MG63 (cell line): ENCODE data around the gene RBPJ. TPM values are rescaled to one million over a fixed set of nuclear protein-coding genes. Genes with fewer than 3 reads are reported as not detected.

Experiments
- DNase-seq: peaks from one replicate; pipeline ENCODE4 v3.0.0-alpha.2; 2020
- H3K27me3 ChIP-seq: fragments of 250-450 bp; sonication (Bioruptor Pico); 2 replicates; pipeline ENCODE4 v1.5.1; 2020; ENCODE audit warnings: mild to moderate bottlenecking, moderate library complexity
- H3K36me3 ChIP-seq: fragments of 250-450 bp; sonication (Bioruptor Pico); 2 replicates; pipeline ENCODE4 v1.5.1; 2020; ENCODE audit warnings: mild to moderate bottlenecking, moderate library complexity
- H3K4me3 ChIP-seq: fragments of 250-450 bp; sonication (Bioruptor Pico); 2 replicates; pipeline ENCODE4 v1.5.1; 2020; ENCODE audit warnings: mild to moderate bottlenecking, moderate library complexity
- H3K9me3 ChIP-seq: fragments of 250-450 bp; sonication (Bioruptor Pico); 2 replicates; pipeline ENCODE4 v1.5.1; 2020; ENCODE audit warnings: mild to moderate bottlenecking, moderate library complexity
- total RNA-seq: library from RNA; depleted of rRNA; stranded (reverse); fragments of >200 nt; shearing (Covaris generic); gene quantifications from 2 replicates; pipeline ENCODE4 v1.2.3, GENCODE V29; 2014; ENCODE audit warnings: low replicate concordance; rRNA removed

RBPJ gene
- 50.7 and 59.4 TPM in 2 replicates for total RNA-seq

DNA sequence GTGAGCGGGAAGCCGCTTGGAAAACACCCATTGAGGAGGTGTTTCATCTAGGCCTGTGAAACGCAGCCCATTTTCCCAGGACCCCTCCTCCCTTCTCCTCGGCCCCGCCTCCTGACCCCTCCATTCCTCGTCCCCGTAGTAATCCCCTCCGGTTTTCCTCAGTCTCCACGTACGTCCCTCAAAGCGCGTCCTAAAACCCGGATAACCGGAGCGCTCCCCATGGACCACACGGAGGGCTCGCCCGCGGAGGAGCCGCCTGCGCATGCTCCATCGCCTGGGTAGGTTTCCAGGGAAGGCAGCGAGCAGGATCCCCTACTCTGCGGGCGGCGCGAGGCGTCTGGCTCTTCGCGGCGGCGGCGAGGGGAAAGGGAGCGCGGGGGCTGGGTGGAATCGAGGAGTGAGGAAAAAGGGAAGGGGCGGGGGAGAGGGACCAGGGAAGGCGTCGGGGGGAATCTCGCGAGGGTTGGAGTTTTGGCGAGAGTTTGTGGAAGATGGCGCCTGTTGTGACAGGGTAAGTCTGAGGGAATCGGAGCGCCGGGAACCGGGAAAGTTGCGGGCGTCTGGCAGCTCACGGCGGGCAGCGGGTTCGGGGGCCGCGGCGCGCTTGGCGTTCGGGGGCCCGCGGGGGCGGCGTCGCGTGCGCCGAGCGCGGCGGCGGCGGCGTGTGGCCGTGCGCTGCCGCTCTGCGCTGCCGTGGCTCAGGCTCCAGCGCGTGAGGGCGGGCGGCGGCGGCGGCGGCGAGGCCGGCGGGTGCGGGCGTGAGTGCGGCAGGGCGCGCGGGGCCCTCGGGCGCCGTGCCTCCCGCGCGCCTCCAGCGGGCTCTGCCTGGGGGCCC is at the start of gene RBPJ:
Gene RBPJ (plus strand): TSS at position 477 of the 835 bp plus-strand sequence. CDS start 15 bp downstream, at position 492.
- H3K4me3 ChIP-seq, result peak within 1 kb of the TSS; percentile 74
- peaks cover 3% of the 10 kb centered on the region for H3K9me3 ChIP-seq
- H3K36me3 ChIP-seq, result peaks cover 20% of the 10 kb centered on the region
- peak; percentile 94 for DNase-seq
- H3K27me3 ChIP-seq, result no peaks in the 10 kb centered on the region

DNA sequence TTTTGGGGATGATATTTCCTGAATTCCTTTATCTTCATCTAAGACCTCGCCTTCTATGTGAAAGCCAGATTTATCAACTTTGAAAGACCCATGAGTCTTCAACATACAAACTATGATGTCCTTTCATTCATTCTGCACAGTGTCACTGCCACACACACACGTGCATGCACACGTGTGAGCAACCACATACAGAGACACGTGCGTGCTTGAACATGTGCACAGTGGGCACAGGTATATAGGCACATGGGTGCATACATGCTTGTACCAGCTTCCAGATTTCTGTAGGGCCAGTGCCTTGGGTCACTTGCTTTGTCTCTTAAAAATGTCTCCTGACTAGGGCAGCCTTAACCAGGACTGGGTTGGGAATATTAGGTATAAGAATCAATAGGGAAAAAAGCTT is 49.1 kb upstream of the RBPJ start:
- no peaks in the 10 kb centered on the region for H3K36me3 ChIP-seq
- H3K27me3 ChIP-seq, result no peaks in the 10 kb centered on the region
- no peak overlapping the region for H3K4me3 ChIP-seq
- no peak for DNase-seq
- H3K9me3 ChIP-seq, result no peaks in the 10 kb centered on the region

DNA sequence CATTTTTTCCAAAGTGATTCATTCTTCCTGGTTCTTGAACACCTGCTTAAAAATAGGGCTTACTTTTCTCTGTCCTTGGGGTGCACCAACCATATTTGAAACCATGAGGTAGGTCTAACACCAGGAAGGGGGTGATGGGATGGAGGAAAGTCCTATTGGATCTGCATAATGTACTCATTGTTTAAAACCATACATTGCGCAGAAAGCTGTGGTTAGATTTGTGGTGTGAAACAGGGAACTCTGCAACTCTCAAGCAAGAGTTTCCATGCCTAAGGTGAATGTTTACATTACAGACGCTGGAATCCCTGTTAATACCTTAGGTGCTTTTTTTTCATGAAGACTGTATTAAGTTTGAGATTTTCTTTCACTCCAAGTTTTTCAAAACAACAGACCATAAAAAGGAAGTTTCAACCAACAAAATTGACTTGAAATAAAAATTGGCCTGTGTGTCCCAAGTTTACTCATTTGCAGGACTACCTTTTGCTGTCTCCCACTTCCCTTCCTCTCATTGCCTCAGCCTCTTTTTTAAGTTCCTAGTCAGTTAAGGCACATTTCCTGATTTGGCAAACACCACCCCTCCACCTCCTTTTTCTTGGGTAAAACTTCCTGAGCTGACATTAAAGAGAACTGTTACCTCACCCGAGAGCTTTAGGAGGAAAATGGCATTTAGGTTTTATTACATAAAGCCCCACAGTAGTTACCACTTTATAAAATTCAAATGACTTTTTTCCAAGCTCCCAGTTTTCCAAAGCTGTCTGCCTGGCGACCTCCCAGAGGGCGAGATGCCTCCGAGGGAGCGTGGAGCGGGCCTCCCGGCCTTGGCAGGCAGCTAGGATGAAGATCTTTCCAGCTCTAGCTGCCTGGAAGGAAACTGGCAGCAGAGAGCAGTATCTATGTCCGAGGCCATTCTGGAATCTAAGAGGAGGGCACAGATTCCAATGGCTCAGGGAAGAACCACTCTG is 47.9 kb upstream of the RBPJ start:
- Histone ChIP-seq H3K27me3 (no peaks in the 10 kb centered on the region), H3K9me3 (no peaks in the 10 kb centered on the region), H3K36me3 (no peaks in the 10 kb centered on the region), H3K4me3 (no peak overlapping the region)
- DNase-seq, result peak; percentile 65

DNA sequence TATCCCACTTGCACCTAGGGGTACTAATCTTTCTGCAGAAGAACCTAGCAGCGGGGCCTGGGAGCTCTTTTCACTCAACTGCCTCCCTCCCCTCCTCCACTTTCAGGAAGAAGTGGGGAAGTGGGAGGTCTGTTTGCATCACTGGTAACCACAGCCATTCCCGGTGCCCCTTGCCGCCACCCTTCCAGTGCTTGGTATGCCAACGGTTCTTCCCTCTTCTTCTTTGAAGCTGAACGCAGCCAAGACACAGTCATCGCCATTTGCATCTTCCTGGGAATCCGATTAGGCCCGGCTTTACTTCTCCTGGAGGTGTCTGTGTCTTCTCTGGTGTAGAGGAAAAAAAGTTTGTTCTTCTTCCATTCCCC is 47.2 kb upstream of the RBPJ start:
- H3K4me3 ChIP-seq, result no peak overlapping the region

DNA sequence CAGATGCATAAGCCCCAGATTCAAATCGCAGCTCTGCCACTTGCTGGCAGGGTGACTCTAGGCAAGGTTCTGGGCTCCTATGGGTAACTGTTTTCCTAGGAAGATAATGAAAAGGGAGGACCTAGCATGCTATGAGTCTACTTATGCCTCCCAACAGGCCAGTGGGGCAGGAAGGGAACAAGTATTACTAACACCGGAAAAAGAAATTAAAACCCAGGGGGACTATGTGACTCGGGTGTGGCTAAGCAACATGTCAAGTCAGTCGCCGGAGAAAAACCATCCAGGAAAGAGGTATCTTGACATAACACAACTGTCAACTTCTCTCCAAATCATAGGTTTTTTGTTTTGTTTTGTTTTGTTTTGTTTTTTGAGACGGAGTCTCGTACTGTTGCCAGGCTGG is 45.5 kb upstream of the RBPJ start:
- no peaks in the 10 kb centered on the region for H3K9me3 ChIP-seq

More for the DNA sequence above, 47.2 kb upstream of the RBPJ start:
- peak; percentile 68 for DNase-seq
- no peaks in the 10 kb centered on the region for H3K27me3 ChIP-seq
- no peaks in the 10 kb centered on the region for H3K9me3 ChIP-seq
- no peaks in the 10 kb centered on the region for H3K36me3 ChIP-seq

GRCh38 chr4:26279446-26279845 is 41.4 kb upstream of the RBPJ start:
- DNase-seq, result no peak
- Histone ChIP-seq H3K4me3 (no peak overlapping the region), H3K36me3 (no peaks in the 10 kb centered on the region)

More for the DNA sequence above, 45.5 kb upstream of the RBPJ start:
- Histone ChIP-seq H3K4me3 (no peak overlapping the region), H3K36me3 (no peaks in the 10 kb centered on the region), H3K27me3 (no peaks in the 10 kb centered on the region)
- DNase-seq, result no peak

DNA sequence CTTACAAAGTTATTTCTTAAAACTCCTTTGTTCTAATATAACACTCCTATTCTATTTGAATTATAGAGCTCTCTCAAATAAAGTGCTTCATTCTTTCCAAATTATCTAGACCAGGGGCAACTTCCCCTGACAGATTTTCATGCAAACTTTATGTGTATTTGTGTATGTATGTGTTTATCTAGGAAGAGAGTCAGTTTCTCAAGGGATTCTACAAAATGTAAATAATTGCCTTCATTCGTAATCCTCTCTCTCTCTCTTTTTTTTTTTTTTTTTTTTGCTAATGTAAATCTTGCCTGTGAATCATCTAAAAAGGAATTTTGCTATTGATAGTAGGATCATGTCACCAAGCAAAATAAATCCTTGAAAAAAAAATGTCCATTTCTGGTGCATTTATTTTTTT is 38.9 kb upstream of the RBPJ start:
- no peak overlapping the region for H3K4me3 ChIP-seq
- H3K27me3 ChIP-seq, result no peaks in the 10 kb centered on the region
- no peak for DNase-seq
- no peaks in the 10 kb centered on the region for H3K36me3 ChIP-seq
- no peaks in the 10 kb centered on the region for H3K9me3 ChIP-seq

More at GRCh38 chr4:26279446-26279845, 41.4 kb upstream of the RBPJ start:
- no peaks in the 10 kb centered on the region for H3K9me3 ChIP-seq
- no peaks in the 10 kb centered on the region for H3K27me3 ChIP-seq

DNA sequence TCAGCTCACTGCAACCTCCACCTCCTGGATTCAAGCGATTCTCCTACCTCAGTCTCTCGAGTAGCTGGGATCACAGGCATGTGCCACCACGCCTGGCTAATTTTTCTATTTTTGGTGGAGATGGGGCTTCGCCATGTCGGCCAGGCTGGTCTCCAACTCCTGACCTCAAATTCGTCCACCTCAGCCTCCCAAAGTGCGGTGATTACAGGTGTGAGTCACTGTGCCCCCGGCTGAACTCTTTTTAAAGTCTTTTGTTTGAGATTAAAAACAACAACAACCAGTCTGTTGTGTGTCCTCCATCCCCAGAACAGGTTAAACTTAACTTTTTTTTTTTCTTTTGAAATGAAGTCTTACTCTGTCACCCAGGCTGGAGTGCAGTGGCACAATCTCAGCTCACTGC is 36.3 kb upstream of the RBPJ start:
- no peaks in the 10 kb centered on the region for H3K36me3 ChIP-seq
- no peak for DNase-seq
- no peaks in the 10 kb centered on the region for H3K9me3 ChIP-seq
- H3K4me3 ChIP-seq, result no peak overlapping the region
- H3K27me3 ChIP-seq, result no peaks in the 10 kb centered on the region

- Histone ChIP-seq H3K36me3 (no peaks in the 10 kb centered on the region), H3K4me3 (no peak overlapping the region), H3K27me3 (no peaks in the 10 kb centered on the region), H3K9me3 (no peaks in the 10 kb centered on the region)
- DNase-seq, result no peak
Observed at GRCh38 chr4:26285272-26285671, 35.5 kb upstream of the RBPJ start.

GRCh38 chr4:26287756-26288155 is 33.1 kb upstream of the RBPJ start:
- DNase-seq, result no peak
- Histone ChIP-seq H3K9me3 (no peaks in the 10 kb centered on the region), H3K4me3 (no peak overlapping the region), H3K36me3 (no peaks in the 10 kb centered on the region), H3K27me3 (no peaks in the 10 kb centered on the region)

DNA sequence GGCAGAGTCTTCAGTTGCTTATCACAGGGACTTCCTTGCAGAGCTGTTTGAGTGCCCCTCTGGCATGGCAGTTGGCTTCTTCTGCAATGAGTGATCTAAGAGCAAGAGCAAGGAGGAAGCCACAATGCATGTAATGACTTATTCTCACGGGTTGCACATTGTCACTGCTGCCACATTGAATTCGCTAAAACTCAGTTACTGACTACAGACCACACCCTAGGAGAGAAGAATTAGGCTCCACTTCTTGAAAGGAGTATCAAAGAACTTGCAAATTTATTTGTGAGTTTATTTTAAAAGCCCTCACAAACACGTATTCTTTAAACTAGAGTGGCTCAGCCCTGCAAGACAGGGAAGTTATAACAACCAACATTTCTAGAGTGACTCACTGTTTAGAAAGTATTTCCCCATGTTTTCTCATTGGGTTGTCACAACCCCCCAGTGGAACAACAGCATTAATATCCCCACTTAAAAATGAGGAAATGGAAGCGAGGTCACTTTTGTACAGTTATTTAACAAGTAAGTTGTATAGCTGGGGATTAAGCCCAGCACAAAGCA is 32.4 kb upstream of the RBPJ start:
- Histone ChIP-seq H3K27me3 (no peaks in the 10 kb centered on the region), H3K9me3 (no peaks in the 10 kb centered on the region), H3K4me3 (no peak overlapping the region), H3K36me3 (no peaks in the 10 kb centered on the region)
- DNase-seq, result peak; percentile 70

GRCh38 chr4:26289401-26289800 is 31.4 kb upstream of the RBPJ start:
- H3K4me3 ChIP-seq, result no peak overlapping the region
- H3K9me3 ChIP-seq, result no peaks in the 10 kb centered on the region
- H3K36me3 ChIP-seq, result no peaks in the 10 kb centered on the region
- H3K27me3 ChIP-seq, result no peaks in the 10 kb centered on the region
- no peak for DNase-seq

- Histone ChIP-seq H3K36me3 (no peaks in the 10 kb centered on the region), H3K4me3 (no peak overlapping the region), H3K27me3 (no peaks in the 10 kb centered on the region), H3K9me3 (no peaks in the 10 kb centered on the region)
- DNase-seq, result peak; percentile 59
Observed at GRCh38 chr4:26290321-26290720, 30.5 kb upstream of the RBPJ start.

DNA sequence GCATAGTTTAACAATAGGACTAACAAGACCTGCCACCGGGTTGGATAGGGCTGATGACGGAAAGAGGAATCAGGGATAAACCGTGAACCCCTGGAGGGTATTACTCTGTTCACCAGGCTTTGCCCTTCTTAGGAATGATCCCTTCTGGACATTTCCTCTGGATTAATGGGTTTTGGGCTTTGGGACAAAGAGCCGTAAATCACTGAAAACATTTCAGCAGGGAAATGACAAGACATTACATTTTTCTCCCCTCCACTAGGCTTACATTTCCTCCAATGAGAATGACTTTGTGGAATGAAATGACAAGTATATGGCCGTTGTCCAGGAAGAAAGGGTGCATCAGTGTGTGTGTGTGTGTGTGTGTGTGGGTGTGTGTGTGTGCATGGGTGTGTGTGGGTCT is 25.9 kb upstream of the RBPJ start:
- Histone ChIP-seq H3K9me3 (no peaks in the 10 kb centered on the region), H3K4me3 (no peak overlapping the region), H3K36me3 (no peaks in the 10 kb centered on the region), H3K27me3 (no peaks in the 10 kb centered on the region)
- DNase-seq, result no peak

DNA sequence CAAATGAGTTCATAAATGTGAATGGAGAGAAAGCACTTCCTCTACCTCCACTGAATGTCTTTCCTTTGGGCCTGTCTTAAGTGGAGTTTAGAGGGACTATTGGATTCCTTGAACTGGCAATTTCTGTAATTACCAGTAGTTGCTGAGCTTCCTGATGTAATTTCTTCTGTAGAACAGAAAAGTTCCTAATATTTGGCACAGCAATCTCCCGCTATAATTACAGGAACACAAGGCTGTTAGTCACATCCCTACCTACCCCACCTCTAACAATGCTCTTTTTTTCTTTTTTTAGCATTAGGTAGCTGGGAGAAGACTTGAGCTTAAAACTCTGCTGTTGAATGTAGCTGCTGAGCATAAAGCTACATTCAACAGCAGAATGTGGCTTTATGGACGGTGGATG is 24.8 kb upstream of the RBPJ start:
- no peaks in the 10 kb centered on the region for H3K27me3 ChIP-seq
- H3K36me3 ChIP-seq, result no peaks in the 10 kb centered on the region
- H3K9me3 ChIP-seq, result no peaks in the 10 kb centered on the region
- DNase-seq, result no peak
- no peak overlapping the region for H3K4me3 ChIP-seq

DNA sequence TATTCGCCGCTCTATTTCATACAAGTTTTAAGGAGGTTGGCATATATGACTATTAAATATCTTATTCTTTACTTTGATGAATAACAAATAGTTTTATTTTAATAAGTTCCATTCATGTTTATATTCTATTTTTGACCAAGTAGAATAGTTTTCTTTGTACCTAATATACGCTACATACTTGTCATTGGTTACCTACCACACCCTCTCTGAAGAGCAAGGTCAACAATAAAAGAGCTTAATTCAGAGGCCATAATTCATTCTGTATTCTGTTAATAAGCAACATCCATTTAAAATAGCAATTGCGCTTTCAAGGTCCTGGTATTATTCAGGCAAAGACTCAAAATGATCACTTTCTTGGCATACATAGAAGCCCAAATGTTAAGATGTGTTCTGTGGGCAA is 24.3 kb upstream of the RBPJ start:
- H3K27me3 ChIP-seq, result no peaks in the 10 kb centered on the region
- DNase-seq, result no peak
- no peak overlapping the region for H3K4me3 ChIP-seq
- H3K9me3 ChIP-seq, result no peaks in the 10 kb centered on the region
- no peaks in the 10 kb centered on the region for H3K36me3 ChIP-seq

DNA sequence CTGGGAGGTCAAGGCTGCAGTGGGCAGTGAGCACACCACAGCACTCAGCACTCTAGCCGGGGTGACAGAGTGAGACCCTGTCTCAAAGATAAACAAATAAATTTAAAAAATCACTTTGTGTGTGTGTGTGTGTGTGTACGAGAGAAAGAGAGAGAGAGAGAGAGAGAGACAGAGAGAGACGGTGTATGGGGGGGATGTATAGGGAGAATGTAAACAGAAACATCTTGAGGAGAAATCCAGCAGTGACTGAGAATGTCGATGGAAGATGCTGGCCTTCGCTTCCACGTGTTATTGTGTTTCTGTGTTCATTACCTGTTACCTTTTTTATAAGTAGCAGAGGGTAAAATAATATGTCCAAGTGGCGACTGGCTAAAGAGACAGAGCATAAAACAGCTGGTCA is 23.6 kb upstream of the RBPJ start:
- no peak for DNase-seq
- Histone ChIP-seq H3K36me3 (no peaks in the 10 kb centered on the region), H3K9me3 (no peaks in the 10 kb centered on the region), H3K4me3 (no peak overlapping the region), H3K27me3 (no peaks in the 10 kb centered on the region)
